ENCODE data around the gene RPS6KA2. TPM values are rescaled to one million over a fixed set of nuclear protein-coding genes. Genes with fewer than 3 reads are reported as not detected.

RPS6KA2 gene
- total and polyA plus RNA-seq, 2 experiments from 2014 or later = 12.5 to 25.3 TPM

DNA sequence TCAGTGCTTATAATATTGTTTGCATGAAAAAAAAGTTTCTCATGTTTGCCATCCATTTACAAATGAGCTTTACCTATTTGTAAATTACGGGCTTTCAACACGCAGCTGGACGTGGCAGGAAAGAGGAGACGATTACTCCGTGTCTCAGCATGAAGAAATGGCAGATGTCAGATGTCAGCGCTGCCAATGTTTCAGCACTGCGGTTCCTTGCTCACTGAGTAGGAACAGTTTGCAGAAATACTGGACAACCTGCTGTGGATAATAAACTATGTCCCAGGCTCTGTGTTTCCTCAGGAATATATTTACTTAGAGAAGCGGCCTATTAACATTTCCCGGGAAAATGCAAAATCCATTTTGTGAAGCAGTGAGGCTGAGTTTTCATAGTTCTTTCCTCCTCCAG is 63.2 kb downstream of the RPS6KA2 start:
- Histone ChIP-seq H3K4me3 (no peak overlapping the region), H3K79me2 (replicated peaks; ENCODE audit: insufficient read depth) (peaks cover 32% of the 10 kb centered on the region)
- H3K27ac Mint-ChIP-seq = no peak overlapping the region

More for the DNA sequence above, 63.2 kb downstream of the RPS6KA2 start:
- Histone ChIP-seq H4K20me1 (replicated peaks; ENCODE audit: insufficient read depth) (peaks cover 7% of the 10 kb centered on the region), H3K4me1 (ENCODE audit: insufficient read depth) (peaks cover 16% of the 10 kb centered on the region), H3K27ac (ENCODE audit: low read depth) (no peak overlapping the region), H3K9me2 (ENCODE audit: insufficient read depth) (no peaks in the 10 kb centered on the region), H3F3A (replicated peaks; ENCODE audit: low read depth) (no peaks in the 10 kb centered on the region), H3K36me3 (ENCODE audit: insufficient read depth) (no peaks in the 10 kb centered on the region), H3K4me2 (no peak overlapping the region), H3K27me3 (ENCODE audit: insufficient read depth) (no peaks in the 10 kb centered on the region), H2AFZ (no peak overlapping the region)
- Mint-ChIP-seq H3K9me3 (no peaks in the 10 kb centered on the region; the same call in 2 of the 3 replicates), H3K4me1 (peaks cover 48% of the 10 kb centered on the region), H3K27me3 (ENCODE audit: insufficient read depth, low read depth, poor library complexity) (peaks cover 2% of the 10 kb centered on the region), H3K4me3 (no peak overlapping the region), H3K36me3 (ENCODE audit: low read depth) (no peaks in the 10 kb centered on the region; the same call in none of the 3 replicates)
- DNase-seq (ENCODE audit: low spot score) (no peak), ATAC-seq (no peak)
- TF ChIP-seq ZNF331 (CRISPR knock-in tag; IDR thresholded peaks at IDR 0.05; ENCODE audit: low read depth) (no peak), POLR2AphosphoS5 (IDR thresholded peaks at IDR 0.05; ENCODE audit: low read depth) (no peak), ZNF114 (CRISPR knock-in tag; IDR thresholded peaks at IDR 0.05) (no peak), NANOG (IDR thresholded peaks at IDR 0.05; ENCODE audit: borderline replicate concordance) (no peak), EZH2 (IDR thresholded peaks at IDR 0.05; ENCODE audit: low read depth, unreplicated experiment) (no peak), CREB1 (CRISPR knock-in tag; IDR thresholded peaks at IDR 0.05; ENCODE audit: low read depth) (no peak), EZH2phosphoT487 (IDR thresholded peaks at IDR 0.05; ENCODE audit: unreplicated experiment) (no peak), JUNB (IDR thresholded peaks at IDR 0.05; ENCODE audit: unreplicated experiment) (no peak), STAT1 (IDR thresholded peaks at IDR 0.05; ENCODE audit: unreplicated experiment) (no peak)
- TF ChIP-seq, protein P1, sequence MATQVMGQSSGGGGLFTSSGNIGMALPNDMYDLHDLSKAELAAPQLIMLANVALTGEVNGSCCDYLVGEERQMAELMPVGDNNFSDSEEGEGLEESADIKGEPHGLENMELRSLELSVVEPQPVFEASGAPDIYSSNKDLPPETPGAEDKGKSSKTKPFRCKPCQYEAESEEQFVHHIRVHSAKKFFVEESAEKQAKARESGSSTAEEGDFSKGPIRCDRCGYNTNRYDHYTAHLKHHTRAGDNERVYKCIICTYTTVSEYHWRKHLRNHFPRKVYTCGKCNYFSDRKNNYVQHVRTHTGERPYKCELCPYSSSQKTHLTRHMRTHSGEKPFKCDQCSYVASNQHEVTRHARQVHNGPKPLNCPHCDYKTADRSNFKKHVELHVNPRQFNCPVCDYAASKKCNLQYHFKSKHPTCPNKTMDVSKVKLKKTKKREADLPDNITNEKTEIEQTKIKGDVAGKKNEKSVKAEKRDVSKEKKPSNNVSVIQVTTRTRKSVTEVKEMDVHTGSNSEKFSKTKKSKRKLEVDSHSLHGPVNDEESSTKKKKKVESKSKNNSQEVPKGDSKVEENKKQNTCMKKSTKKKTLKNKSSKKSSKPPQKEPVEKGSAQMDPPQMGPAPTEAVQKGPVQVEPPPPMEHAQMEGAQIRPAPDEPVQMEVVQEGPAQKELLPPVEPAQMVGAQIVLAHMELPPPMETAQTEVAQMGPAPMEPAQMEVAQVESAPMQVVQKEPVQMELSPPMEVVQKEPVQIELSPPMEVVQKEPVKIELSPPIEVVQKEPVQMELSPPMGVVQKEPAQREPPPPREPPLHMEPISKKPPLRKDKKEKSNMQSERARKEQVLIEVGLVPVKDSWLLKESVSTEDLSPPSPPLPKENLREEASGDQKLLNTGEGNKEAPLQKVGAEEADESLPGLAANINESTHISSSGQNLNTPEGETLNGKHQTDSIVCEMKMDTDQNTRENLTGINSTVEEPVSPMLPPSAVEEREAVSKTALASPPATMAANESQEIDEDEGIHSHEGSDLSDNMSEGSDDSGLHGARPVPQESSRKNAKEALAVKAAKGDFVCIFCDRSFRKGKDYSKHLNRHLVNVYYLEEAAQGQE (IDR thresholded peaks at IDR 0.05; ENCODE audit: unreplicated experiment) = no peak
- TF ChIP-seq, protein P2, sequence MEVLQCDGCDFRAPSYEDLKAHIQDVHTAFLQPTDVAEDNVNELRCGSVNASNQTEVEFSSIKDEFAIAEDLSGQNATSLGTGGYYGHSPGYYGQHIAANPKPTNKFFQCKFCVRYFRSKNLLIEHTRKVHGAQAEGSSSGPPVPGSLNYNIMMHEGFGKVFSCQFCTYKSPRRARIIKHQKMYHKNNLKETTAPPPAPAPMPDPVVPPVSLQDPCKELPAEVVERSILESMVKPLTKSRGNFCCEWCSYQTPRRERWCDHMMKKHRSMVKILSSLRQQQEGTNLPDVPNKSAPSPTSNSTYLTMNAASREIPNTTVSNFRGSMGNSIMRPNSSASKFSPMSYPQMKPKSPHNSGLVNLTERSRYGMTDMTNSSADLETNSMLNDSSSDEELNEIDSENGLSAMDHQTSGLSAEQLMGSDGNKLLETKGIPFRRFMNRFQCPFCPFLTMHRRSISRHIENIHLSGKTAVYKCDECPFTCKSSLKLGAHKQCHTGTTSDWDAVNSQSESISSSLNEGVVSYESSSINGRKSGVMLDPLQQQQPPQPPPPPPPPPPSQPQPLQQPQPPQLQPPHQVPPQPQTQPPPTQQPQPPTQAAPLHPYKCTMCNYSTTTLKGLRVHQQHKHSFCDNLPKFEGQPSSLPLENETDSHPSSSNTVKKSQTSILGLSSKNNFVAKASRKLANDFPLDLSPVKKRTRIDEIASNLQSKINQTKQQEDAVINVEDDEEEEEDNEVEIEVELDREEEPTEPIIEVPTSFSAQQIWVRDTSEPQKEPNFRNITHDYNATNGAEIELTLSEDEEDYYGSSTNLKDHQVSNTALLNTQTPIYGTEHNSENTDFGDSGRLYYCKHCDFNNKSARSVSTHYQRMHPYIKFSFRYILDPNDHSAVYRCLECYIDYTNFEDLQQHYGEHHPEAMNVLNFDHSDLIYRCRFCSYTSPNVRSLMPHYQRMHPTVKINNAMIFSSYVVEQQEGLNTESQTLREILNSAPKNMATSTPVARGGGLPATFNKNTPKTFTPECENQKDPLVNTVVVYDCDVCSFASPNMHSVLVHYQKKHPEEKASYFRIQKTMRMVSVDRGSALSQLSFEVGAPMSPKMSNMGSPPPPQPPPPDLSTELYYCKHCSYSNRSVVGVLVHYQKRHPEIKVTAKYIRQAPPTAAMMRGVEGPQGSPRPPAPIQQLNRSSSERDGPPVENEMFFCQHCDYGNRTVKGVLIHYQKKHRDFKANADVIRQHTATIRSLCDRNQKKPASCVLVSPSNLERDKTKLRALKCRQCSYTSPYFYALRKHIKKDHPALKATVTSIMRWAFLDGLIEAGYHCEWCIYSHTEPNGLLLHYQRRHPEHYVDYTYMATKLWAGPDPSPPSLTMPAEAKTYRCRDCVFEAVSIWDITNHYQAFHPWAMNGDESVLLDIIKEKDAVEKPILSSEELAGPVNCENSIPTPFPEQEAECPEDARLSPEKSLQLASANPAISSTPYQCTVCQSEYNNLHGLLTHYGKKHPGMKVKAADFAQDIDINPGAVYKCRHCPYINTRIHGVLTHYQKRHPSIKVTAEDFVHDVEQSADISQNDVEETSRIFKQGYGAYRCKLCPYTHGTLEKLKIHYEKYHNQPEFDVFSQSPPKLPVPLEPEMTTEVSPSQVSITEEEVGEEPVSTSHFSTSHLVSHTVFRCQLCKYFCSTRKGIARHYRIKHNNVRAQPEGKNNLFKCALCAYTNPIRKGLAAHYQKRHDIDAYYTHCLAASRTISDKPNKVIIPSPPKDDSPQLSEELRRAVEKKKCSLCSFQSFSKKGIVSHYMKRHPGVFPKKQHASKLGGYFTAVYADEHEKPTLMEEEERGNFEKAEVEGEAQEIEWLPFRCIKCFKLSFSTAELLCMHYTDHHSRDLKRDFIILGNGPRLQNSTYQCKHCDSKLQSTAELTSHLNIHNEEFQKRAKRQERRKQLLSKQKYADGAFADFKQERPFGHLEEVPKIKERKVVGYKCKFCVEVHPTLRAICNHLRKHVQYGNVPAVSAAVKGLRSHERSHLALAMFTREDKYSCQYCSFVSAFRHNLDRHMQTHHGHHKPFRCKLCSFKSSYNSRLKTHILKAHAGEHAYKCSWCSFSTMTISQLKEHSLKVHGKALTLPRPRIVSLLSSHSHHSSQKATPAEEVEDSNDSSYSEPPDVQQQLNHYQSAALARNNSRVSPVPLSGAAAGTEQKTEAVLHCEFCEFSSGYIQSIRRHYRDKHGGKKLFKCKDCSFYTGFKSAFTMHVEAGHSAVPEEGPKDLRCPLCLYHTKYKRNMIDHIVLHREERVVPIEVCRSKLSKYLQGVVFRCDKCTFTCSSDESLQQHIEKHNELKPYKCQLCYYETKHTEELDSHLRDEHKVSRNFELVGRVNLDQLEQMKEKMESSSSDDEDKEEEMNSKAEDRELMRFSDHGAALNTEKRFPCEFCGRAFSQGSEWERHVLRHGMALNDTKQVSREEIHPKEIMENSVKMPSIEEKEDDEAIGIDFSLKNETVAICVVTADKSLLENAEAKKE (CRISPR knock-in tag; IDR thresholded peaks at IDR 0.05) = no peak
- TF ChIP-seq, protein P3, sequence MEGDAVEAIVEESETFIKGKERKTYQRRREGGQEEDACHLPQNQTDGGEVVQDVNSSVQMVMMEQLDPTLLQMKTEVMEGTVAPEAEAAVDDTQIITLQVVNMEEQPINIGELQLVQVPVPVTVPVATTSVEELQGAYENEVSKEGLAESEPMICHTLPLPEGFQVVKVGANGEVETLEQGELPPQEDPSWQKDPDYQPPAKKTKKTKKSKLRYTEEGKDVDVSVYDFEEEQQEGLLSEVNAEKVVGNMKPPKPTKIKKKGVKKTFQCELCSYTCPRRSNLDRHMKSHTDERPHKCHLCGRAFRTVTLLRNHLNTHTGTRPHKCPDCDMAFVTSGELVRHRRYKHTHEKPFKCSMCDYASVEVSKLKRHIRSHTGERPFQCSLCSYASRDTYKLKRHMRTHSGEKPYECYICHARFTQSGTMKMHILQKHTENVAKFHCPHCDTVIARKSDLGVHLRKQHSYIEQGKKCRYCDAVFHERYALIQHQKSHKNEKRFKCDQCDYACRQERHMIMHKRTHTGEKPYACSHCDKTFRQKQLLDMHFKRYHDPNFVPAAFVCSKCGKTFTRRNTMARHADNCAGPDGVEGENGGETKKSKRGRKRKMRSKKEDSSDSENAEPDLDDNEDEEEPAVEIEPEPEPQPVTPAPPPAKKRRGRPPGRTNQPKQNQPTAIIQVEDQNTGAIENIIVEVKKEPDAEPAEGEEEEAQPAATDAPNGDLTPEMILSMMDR (conservative IDR thresholded peaks at IDR 0.05; ENCODE audit: low read depth in 2 of 2) = no peak
